GM18502 (cell line): ENCODE measurements around the gene TFPT.
"Not testable (repeated sequence)": the region's sequence is repeated elsewhere in the genome, so short reads cannot be mapped to it uniquely, and the experiment has no call there.

Experiments used
- ATAC-seq: cut with Tn5 transposase; IDR thresholded peaks from one replicate; pipeline ENCODE4 v1.9.1; 2021; ENCODE audit warnings: mild to moderate bottlenecking; ENCODE audit not compliant: unreplicated experiment, poor library complexity

The TFPT gene

DNA sequence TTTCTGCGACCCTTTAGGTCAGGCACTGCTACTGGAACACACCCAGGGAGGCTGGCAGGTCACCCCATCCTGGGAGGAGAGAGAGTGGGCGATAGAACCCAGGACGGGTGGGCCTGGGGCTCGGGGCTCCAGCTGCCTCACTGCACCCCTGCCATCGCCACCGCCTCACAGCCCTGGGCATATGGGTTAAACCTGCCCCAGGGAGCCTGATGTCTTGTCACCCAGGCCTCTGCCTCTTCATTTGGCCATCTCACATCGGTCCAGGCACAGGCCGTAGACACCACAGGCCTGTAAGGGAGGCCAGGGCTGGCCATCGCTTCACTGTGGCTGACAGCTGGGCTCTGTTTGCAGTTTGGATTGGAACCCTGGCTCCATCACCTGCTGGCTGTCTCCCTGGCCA lies 10.3 kb upstream of the TFPT start:
- ATAC-seq: no peak

DNA sequence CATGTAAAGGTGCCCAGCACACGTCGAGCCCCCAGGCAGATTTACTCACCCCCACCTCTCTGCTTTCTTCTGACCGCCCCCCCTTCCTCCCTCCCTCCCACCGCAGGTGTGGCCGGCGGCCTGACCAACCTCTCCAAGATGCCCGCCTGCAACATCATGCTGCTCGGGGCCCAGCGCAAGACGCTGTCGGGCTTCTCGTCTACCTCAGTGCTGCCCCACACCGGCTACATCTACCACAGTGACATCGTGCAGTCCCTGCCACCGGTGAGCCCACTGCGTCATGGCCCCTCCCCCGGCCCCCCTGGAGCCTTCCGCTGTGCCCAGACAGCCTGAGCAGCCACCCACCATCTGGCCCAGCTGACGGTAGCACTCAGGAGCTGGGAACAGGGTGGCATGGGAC lies 8.9 kb upstream of the TFPT start:
- no peak for ATAC-seq

- no peak for ATAC-seq
These were observed 8.2 kb upstream of the TFPT start for GRCh38 chr19:54123682-54124081.

DNA sequence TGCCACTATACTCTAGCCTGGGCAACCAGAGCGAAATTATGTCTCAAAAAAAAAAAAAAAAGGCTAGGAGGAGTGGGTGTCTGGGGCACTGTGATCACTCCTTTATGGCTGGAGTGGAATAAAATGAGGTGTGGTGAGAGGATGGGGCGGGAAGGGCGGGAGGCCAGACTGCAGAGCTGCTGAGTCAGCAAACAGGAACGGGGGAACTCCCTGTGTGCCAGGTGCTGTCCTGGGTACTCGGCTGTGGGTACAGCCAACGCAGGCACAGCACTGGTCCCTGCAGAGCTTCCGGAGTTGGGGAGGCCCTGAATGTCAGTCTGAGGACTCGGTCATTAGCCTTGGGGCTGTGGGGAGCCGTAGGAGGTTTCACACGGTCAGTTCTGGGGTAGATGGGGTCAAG lies 5.8 kb upstream of the TFPT start:
- ATAC-seq: no peak

GRCh38 chr19:54114340-54115108 lies 933 bp downstream of the TFPT start:
- no peak for ATAC-seq

DNA sequence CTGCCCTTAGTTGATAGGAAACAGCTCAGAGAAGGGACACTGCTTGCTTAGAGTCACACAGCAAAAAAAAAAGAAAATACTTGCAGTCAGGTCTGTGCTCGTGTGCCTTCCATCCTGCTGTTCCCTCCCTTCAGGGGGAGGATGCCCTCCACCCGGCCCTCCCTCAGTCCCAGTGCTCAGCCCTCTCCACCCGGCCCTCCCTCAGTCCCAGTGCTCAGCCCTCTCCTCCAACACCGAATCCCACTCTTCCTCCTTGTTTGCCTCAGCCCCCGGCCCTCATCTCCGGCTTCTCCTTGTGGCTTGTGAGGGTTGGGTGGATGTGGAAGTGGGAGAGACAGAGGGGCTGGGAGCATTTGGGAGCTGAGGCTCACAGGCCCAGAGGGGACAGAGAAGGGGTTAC lies 5.8 kb downstream of the TFPT start:
- ATAC-seq: no peak

GRCh38 chr19:54108496-54108895 lies 7.0 kb downstream of the TFPT start:
- no peak for ATAC-seq

DNA sequence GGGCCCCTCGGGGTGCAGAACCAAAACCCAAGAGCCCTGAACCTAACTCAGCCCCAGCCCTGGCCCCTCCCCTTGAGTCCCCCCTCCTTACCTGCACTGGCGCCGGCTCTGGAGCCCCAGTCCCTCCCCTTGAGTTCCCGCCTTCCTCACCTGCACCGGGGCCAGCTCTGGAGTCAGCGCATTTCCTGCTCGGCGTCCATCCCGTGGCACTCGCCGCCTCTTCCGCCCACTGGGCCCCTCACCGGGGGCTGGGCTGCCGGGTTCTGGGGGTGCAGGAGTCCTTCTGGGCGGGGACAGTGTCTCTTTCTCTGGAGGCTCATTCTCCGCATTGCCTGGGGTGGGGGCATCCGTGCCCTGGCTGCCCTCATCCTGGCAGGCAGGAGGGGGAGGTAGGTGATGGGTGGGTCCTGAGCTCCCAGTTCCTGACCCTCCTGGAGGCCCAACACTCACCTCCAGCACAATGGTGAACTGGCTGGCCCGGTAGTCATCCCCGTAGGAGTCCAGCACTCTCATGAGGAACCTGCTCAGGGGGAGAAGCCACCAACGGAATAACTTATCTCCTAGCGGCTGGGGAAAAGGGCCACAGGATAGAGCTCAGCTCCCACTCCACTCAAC lies 7.5 kb downstream of the TFPT start:
- no peak for ATAC-seq

GRCh38 chr19:54106716-54107115 lies 8.7 kb downstream of the TFPT start:
- no peak for ATAC-seq

GRCh38 chr19:54105796-54106195 lies 9.7 kb downstream of the TFPT start:
- no peak for ATAC-seq

DNA sequence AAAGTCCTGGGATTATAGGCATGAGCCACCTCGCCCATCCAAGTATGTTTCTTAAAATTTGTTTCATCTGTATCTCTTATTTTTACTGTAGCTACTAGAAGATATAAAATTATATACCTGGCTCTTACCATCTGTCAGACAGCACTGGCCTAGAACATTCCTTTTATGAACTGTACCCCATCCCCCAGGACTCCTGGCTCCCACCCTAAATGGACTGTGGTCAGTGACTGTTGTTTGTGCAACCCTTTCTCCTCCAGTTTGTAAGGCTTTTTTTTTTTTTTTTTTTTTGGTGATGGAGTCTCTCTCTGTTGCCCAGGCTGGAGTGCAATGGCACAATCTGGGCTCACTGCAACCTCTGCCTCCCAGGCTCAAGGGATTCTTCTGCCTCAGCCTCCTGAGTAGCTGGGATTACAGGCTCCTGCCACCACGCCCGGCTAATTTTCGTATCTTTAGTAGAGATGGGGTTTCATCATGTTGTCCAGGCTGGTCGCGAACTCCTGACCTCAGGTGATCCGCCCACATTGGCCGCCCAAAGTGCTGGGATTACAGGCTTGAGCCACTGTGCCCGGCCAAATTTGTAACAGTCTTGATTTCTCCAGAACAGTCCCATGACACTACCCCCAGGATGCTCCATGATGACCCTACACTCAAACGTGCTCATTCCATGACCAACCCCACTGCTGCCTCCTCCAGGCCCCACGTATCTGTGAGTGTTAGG lies 10.3 kb downstream of the TFPT start:
- ATAC-seq: no peak

- peak; percentile 97 for ATAC-seq
These were observed 12.9 kb downstream of the TFPT start, which contains the start of gene NDUFA3 for GRCh38 chr19:54102421-54103169. Gene NDUFA3, plus strand, starts transcription at chr19:54102855. Its CDS starts 24 bp downstream, at chr19:54102879.

DNA sequence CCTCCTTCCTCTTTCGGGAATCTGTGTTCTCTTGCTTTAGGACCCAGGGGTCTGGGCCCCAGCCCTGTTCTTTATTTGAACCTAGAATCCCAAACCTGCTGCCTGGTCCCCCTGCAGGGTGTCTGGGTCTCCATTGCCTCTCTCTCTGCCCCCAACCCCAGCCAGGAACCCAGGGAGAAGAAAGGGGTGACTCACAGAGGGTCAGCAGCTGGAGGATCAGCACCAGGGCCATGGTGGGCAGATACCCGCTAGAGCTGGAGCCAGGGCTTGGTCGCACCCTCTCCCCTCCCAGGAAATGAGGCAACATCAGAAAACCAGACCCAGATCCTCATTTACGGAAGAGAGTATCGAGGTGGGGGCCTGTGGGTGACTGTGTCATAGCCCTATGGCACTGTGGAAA lies 14.9 kb downstream of the TFPT start, which contains the start of gene OSCAR:
OSCAR (minus strand) TSS at position 243 of the 400 bp plus-strand sequence; CDS start at position 232, 11 bp downstream.
- ATAC-seq: no peak

DNA sequence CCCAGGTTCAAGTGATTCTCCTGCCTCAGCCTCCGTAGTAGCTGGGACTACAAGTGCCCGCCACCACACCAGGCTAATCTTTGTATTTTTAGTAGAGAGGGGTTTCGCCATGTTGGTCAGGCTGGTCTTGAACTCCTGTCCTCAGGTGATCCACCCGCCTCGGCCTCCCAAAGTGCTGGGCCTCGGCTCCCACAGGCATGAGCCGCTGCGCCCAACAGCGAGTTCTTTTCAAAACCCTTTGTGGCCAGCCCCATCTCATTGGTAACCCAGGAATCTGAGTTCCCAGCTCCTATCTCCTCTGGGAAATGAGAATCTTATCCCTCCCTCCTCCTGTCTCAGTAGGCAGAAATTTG lies 15.6 kb downstream of the TFPT start:
- ATAC-seq: not testable (repeated sequence)

- no peak for ATAC-seq
These were observed 16.1 kb downstream of the TFPT start for GRCh38 chr19:54099190-54099902.

DNA sequence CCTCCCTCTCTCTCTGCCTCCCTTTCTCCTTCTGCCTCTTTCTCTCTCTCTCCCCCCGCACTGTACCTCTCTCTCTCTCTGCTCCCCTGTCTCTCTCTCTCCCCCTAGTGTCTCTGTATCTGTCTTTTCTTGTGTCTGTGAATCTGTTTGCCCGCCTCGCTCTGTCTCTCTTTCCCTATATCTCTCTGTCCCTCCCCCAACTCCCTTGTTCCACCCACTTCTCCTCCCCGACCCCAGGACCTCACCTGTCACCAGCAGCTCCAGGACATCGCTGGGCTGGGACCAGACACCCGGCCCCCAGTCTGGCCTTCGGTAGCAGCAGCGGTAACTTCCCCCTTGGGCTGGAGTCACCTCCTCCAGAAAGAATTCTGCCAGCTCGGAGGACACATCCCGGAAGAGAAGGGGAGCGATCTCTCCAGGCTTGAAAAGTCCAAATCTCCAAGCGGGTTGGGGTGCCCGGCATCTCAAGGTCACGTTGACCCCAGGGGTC lies 18.8 kb downstream of the TFPT start:
- ATAC-seq: no peak

GRCh38 chr19:54095859-54096616 lies 19.4 kb downstream of the TFPT start:
- ATAC-seq: not testable (repeated sequence)

GRCh38 chr19:54095136-54095858 lies 20.2 kb downstream of the TFPT start:
- no peak for ATAC-seq
